Measurements from ENCODE around the gene SORT1. TPM values are rescaled to one million over a fixed set of nuclear protein-coding genes. Genes with fewer than 3 reads are reported as not detected.

The SORT1 gene
- total and polyA plus RNA-seq, 2 of the 4 experiments (the other 2 are of a cell fraction), result 15.8 to 16.7 TPM

- no TSS peak for BruUV-seq (replicated peaks)
Measured at GRCh38 chr1:109444346-109444745, 46.6 kb upstream of the SORT1 start.

More at GRCh38 chr1:109444346-109444745, 46.6 kb upstream of the SORT1 start:
- intact Hi-C loops (cut with micrococcal nuclease), result no loop called here
- H3K9ac ChIP-seq (ENCODE audit: low read depth, low read length), result no peak overlapping the region
- ChIA-PET POLR2A (ENCODE audit: unreplicated experiment) (no interaction called here), CTCF (interaction anchor here (0.9 kb wide), 1 partner anchor 13 kb away, joined by 4 read pairs; no protein-coding TSS in a partner anchor)
- no peak for TF ChIP-seq MXI1 (IDR thresholded peaks at IDR 0.05; ENCODE audit: borderline replicate concordance, low read depth, low read length)
- no peaks in the 10 kb centered on the region for H3K79me1 ChIP-seq (ENCODE audit: low read depth in 1 of 2, low read length in 2 of 2)
- H4K5ac ChIP-seq (ENCODE audit: low read depth, low read length), result no peak overlapping the region
- no peaks in the 10 kb centered on the region for H4K20me1 ChIP-seq (ENCODE audit: insufficient read depth, low read length)
- H3K27me3 ChIP-seq (ENCODE audit: control insufficient read depth, insufficient read depth, low read length), result peaks cover 5% of the 10 kb centered on the region
- in situ Hi-C loops (cut with MboI; ENCODE audit: low sequenced_read_pairs), result no loop called here
- H3K9me1 ChIP-seq (ENCODE audit: insufficient read depth, low read length), result no peaks in the 10 kb centered on the region
- no peak overlapping the region for H2BK120ac ChIP-seq (ENCODE audit: low read depth, low read length)
- no peak overlapping the region for H2AK9ac ChIP-seq (replicated peaks; ENCODE audit: low read depth, low read length, poor library complexity)
- no peak overlapping the region for H2BK5ac ChIP-seq (ENCODE audit: low read depth, low read length, poor library complexity, severe bottlenecking)
- peak overlapping the region; percentile 3; the same call in 1 of the 2 replicates for H2BK20ac ChIP-seq (ENCODE audit: low read depth, low read length)
- H3K4me1 ChIP-seq (ENCODE audit: control insufficient read depth, insufficient read depth, low read length), result no peaks in the 10 kb centered on the region; the same call in 1 of the 2 replicates
- dilution Hi-C loops (cut with HindIII; ENCODE audit: low sequenced_read_pairs, unreplicated experiment), result no loop called here
- WGBS, 2 experiments (ENCODE audit: extremely low coverage in 2 of 2, insufficient read length in 1 of 2), result no CpG with 5 or more reads among the region's 1 CpG
- H3K4me2 ChIP-seq (ENCODE audit: low read depth, low read length), result no peak overlapping the region
- no peak overlapping the region for H3K27ac ChIP-seq (ENCODE audit: insufficient read depth, low read length)
- no peaks in the 10 kb centered on the region for H3K9me3 ChIP-seq (ENCODE audit: control insufficient read depth, insufficient read depth, low read length)
- no peak overlapping the region for H3K4me3 ChIP-seq (ENCODE audit: insufficient read depth, low read depth, low read length)
- H4K8ac ChIP-seq (ENCODE audit: low read depth in 2 of 2, low read length in 2 of 2), result no peak overlapping the region
- H3K36me3 ChIP-seq (ENCODE audit: control insufficient read depth, insufficient read depth, low read length), result no peaks in the 10 kb centered on the region
- H2AFZ ChIP-seq (replicated peaks; ENCODE audit: low read length, poor library complexity), result no peak overlapping the region
- H4K91ac ChIP-seq (ENCODE audit: insufficient read depth, low read depth, low read length), result no peak overlapping the region
- ATAC-seq (ENCODE audit: low read depth) (no peak), DNase-seq (peak; percentile 15)
- H3K14ac ChIP-seq (replicated peaks; ENCODE audit: low read depth, low read length), result no peak overlapping the region
- H3K18ac ChIP-seq (ENCODE audit: low read depth, low read length), result no peak overlapping the region
- H3K56ac ChIP-seq (ENCODE audit: extremely low read depth, insufficient read depth, low read length), result no peak overlapping the region
- 0 out of 2 replicates have a peak overlapping the region, but pooled peaks have one; percentile 2 for H3K23ac ChIP-seq (ENCODE audit: low read depth, low read length)
- H2BK15ac ChIP-seq (ENCODE audit: low read depth, low read length), result no peak overlapping the region
- H3K4ac ChIP-seq (ENCODE audit: low read depth, low read length), result no peak overlapping the region
- H2AK5ac ChIP-seq (ENCODE audit: low read depth, low read length), result no peak overlapping the region
